Ureter (tissue), 1 donor: ENCODE results near the gene CGN. TPM values are rescaled to one million over a fixed set of nuclear protein-coding genes. Genes with fewer than 3 reads are reported as not detected.

ENCODE experiments used
- DNase-seq: peaks from one replicate; pipeline ENCODE4 v3.0.0-alpha.2; 2020; ENCODE audit warnings: low spot score
- total RNA-seq: library from RNA; stranded (reverse); gene quantifications from one replicate; pipeline ENCODE4 v1.2.4, GENCODE V29; 2023
- donor health status: DM: yes; HTN: yes; CAD: no.

CGN gene, protein sequence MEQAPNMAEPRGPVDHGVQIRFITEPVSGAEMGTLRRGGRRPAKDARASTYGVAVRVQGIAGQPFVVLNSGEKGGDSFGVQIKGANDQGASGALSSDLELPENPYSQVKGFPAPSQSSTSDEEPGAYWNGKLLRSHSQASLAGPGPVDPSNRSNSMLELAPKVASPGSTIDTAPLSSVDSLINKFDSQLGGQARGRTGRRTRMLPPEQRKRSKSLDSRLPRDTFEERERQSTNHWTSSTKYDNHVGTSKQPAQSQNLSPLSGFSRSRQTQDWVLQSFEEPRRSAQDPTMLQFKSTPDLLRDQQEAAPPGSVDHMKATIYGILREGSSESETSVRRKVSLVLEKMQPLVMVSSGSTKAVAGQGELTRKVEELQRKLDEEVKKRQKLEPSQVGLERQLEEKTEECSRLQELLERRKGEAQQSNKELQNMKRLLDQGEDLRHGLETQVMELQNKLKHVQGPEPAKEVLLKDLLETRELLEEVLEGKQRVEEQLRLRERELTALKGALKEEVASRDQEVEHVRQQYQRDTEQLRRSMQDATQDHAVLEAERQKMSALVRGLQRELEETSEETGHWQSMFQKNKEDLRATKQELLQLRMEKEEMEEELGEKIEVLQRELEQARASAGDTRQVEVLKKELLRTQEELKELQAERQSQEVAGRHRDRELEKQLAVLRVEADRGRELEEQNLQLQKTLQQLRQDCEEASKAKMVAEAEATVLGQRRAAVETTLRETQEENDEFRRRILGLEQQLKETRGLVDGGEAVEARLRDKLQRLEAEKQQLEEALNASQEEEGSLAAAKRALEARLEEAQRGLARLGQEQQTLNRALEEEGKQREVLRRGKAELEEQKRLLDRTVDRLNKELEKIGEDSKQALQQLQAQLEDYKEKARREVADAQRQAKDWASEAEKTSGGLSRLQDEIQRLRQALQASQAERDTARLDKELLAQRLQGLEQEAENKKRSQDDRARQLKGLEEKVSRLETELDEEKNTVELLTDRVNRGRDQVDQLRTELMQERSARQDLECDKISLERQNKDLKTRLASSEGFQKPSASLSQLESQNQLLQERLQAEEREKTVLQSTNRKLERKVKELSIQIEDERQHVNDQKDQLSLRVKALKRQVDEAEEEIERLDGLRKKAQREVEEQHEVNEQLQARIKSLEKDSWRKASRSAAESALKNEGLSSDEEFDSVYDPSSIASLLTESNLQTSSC
- total RNA-seq, result 67.4 TPM

DNA sequence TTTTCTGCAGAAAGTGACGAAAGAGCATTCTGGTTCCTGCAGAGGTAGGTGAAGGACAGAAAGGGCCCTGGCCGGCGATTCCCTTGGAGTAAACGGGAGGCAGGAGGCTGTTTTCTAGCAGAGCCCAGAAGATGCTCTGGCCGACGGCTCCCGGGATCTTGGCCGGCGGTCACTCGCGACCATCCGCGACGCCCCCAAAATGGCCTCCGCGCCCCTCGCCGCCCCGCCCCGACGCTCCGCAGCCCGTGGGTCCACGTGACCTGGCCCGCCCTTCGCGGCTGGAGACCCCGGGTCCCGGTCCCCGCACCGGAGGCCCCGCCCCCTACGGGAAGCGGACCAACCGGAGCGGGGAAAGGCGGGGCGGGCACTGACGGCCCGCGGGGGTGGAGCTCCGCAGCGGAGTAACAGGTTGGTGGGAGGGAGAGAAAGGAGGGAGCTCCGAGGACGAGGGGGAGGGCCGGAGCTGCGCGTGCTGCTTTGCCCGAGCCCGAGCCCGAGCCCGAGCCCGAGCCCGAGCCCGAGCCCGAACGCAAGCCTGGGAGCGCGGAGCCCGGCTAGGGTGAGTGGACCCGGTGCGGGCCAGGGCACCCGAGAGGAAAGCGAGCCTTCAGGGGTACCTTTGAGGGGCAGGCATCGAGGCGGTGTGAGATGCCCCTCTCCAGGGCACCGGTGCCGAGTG lies at the start of gene CGN:
Gene CGN (plus strand): TSS at position 431 of the 679 bp plus-strand sequence. CDS start 7,133 bp downstream, outside the sequence.
- peak; percentile 91 for DNase-seq

DNA sequence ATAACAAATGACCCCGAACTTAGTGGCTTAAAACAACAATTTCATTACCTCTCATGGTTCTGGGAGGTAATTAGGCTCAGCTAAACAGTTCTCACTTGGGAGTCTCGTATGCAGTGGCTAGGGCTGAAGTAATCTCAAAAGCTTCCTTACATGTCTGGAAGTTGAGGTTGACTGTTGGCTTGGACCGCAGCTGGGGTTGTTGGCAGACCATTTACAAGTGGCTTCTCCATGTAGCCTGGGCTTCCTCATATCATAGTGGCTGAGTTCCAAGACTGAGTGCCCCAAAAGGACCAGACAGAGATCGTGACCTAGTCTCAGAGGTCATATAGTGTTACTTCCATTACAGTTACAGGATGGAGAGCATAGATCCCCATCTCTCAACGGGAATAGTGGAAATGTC lies 49.5 kb upstream of the CGN start:
- no peak for DNase-seq

DNA sequence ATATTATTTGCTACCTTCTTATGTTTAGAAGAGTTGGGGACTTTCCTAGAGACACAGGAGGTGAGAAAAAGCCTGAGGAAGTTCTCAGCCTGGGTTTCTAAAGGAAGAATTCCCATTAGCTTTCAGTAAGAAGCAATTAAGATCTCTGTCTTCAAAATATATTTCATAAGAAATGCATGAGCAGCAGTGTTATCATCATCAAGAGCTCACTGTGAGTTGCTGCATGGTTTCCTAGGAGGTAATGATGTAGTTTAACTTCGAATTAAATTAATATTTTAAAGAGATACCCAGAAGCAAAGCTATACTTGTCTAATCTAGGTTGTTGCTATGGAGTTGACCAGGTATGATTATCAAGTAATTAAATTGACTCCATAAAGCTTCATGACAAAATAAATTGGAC lies 46.2 kb upstream of the CGN start:
- no peak for DNase-seq

DNA sequence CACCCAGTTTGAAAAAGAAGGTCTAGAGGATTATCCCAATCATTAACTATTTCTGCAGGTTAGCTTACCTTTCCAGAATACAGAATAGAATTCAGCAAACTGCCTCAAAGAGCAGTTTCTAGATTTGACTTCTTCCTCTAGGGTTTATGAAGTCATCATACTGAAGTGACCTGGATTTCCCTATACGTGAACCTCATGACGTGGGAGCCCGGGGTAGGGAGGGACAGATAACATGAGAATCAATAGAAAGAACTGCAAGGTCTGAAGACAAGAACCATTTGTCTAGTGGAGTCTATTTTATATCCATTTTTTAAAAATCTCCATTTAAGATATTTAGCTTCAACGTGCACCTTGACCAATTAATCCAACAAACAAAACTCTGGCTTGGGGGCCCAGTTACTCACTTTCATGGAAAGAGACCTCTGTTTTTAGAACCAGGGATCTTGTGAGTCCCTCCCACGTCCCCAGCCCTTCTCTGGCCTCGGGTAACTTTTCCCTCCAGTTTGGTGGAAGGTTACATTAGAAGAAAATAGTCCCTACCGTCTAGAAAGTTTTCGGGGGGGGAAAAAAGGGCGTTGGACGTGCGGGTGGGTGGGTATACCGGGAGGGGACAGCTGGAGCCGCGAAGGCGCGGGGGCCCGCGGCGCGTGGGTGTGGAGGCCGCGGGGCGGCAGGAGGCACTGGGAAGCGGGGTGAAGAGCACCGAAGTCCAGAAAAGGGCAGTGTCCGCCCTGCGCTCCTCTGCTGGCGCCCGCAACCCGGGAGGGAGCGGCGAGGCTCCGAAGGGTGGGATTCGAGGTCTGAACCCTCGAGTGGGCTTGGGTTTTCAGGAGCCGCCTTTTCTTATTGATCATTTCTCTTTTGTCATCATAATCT lies 38.1 kb upstream of the CGN start:
- peak; percentile 53 for DNase-seq

DNA sequence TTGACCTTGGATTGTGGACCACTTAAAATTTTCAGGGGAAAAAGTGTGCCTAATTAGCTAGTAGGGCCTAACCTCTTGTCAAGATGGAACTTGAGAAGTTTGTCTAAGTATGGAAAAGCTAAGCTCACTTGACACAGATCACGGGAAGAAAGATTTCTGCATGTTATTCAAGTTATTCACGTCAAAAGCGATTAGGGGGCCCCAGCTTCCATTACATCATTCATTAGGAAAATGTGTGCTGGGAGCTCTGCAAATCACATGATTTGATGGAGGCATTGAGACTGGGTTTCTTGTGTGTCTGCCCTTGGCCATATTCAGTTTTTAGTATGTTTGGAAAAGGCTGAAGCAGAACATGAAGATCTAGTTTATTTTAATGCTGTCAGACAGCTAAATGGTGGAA lies 36.4 kb upstream of the CGN start:
- no peak for DNase-seq

DNA sequence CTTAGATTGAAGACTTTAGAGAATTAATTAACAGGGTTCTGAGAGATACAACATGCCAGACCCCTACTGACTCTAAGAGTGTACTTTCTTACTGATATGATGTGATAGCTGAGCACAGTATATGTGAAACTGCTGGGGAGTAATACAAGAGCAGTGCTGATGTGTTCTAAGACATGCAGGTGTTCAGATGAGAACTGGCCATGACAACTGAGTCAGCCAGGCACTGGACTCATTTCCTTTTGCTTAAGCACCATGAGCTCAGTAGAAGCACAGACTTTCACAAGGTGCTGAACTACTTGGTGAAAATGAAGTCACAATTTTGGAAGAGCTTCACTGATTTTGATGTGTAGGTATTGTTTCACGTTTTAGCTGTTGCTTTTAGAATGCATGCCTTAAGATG lies 36.0 kb upstream of the CGN start:
- DNase-seq, result no peak

DNA sequence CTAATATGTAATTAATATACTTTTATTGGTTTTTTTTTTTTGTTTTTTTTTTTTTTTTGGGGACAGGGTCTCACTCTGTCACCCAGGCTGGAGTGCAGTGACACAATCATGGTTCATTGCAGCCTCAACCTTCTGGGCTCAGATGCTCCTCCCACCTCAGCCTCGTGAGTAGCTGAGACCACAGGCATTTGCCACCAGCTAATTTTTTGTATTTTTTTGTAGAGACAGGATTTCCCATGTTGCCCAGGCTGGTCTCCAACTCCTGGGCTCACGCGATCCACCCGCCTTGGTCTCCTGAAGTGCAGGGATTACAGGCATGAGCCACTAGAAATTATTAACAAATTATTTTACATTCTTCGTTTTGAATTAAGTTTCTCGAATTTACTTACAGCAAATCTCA lies 35.1 kb upstream of the CGN start:
- no peak for DNase-seq

DNA sequence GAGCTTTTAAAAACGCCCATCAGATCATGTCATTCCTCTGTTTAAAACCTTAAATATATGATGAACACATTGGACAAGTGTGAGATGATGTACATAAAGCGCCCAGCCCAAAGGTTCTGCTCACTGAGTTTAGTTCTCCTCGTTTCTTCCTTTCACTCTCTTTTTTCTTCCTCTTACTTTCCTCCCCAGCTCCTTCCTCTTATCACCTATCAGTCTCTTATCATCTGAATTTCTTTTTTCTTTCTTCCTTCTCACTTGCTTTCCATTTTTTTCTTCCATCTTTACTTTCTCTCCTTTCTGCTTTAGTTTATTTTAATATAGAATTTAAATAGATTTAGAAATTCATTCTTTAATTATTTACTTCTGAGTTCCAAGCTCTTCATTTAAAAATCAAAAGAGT lies 34.1 kb upstream of the CGN start:
- DNase-seq, result no peak

DNA sequence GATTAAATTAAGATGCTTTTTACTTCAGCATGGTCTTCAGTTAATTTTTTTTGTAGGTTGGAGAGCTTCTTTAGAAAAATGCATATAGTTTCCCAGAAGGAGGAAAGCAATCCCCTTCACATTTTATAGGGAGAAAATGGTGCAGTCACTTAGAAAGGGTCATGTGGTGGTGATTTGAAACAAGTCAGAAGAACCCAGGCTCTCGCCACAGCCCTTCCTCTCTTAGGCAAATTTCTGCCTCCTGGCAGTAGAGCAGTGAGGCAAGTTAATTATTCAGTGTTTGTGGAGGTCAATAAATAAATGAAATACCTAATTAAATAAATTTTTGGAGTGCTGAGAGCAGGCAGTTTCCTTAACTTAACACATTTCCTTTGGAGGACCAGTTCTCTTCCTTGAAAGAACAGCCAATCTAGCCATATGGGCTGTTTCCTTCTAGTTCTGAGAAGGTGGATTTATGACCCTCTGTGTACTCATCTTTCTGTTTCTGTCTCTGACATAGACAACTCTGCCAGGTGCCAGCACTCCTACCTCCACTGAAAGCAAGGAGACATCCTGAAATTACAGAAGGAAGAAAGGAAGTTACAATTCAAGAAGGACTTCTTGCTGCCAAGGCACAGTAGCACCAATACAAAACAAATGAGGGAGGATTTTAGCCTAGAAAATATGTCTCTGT lies 32.9 kb upstream of the CGN start:
- no peak for DNase-seq

DNA sequence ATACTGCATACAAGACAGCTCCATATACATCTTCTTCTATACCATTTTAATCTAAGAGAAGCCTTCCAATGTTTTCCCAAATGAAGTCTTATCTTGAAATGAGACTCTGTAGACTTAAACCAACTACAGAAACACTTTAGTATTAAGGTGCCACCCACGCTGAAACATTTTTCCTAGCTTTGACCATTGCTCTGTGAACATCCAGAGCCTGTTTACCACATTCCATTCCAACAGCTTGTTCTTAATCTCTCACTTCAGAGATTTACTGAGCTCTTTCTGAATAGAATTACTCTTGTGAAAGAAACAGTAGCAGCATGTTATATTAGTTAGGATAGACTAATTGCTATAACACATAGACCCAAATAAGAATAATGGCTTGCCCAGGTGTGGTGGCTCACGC lies 32.3 kb upstream of the CGN start:
- no peak for DNase-seq

DNA sequence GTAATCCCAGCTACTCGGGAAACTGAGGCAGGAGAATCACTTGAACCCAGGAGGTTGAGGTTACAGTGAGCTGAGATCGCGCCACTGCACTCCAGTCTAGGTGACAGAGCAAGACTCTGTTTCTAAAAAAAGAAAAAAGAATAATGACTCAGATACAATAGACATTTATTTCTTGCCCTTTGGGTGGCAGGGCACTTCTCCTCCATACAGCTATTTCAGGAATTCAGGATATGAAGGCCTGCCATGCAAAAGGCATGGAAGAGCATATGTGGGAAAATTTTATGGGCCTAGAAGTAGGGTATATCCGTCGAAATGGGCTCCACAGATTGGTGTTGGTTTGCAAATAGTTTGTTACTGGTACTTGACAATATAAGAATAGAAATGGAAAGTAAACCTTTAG lies 31.7 kb upstream of the CGN start:
- DNase-seq, result no peak

DNA sequence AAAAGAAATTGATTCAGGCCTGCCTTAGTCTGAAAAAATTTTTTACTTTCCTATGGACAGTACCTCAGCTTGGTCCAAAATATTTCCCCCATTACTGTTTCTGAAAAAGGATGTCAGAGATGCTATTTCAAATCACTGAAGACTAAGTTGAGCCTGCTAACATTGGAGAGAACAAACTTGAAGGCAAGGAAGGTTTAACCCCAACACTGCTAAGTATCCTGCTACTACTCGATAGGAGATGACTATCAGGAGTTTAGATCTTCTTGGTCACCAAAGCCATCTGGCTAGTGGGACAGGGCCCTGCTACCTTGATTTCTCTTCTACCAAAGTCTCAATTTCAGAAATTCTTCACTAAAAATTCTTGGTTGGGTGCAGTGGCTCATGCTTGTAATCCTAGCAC lies 29.2 kb upstream of the CGN start:
- DNase-seq, result no peak

DNA sequence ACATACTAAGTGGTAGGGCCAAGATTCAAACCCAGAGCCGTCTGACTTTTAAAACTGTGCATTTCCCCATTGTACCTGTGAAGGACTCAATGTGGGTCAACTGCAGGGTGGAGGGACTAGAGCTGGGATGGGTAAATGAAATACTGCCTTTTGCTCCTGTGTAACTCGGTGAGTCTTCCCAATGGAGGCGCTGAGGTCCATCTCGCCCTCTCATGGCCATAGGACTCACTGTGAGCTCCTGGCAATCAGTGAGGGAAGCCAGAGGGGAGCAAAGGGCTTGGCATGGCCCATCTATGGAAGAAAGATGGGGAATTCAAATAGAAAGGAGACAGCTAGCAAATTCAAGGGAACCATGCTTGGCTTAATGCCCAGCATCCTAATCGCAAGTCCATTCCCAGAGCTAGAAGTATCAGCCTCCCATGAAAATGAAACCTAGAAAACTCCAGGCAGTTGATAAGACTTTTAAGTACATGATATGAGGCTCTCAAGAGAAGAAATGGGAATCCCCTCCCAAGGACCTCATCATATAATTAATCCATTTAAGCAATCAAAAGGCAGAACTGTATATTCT lies 25.4 kb upstream of the CGN start:
- no peak for DNase-seq

DNA sequence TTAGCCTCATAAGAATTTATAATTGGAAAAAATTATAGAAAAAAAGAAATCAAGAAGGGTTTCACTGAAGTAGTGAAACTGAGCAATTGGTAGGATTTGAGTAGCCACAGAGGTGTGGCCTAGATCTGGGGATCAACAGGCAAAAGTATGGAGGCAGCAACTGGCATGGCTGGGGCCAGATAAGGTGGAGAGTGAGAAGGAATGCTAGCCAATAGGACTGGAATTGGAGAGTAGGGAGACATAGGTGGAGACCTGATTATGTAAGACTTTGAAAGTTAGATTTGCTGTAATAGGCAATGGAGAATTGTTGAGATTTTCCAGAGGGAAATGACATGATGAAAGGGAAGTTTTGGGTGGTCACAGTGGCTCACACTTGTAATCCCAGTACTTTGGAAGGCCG lies 24.6 kb upstream of the CGN start:
- DNase-seq, result no peak

DNA sequence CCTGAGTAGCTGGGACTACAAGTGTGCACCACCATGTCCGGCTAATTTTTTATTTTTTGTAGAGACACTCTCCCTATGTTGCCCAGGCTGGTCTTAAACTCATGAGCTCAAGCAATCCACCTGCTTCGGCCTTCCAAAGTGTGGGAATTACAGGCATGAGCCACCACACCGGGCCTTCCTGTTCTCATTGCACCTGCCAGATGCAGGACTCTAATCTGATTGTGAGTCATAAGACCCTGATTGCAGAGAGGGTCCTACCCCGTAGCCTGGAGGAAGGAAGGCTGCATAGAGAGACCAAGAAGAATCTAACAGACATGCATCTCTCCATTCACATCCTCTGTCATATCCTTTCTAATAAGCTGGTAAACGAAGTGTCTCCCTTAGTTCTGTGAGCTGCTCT lies 19.5 kb upstream of the CGN start:
- no peak for DNase-seq

DNA sequence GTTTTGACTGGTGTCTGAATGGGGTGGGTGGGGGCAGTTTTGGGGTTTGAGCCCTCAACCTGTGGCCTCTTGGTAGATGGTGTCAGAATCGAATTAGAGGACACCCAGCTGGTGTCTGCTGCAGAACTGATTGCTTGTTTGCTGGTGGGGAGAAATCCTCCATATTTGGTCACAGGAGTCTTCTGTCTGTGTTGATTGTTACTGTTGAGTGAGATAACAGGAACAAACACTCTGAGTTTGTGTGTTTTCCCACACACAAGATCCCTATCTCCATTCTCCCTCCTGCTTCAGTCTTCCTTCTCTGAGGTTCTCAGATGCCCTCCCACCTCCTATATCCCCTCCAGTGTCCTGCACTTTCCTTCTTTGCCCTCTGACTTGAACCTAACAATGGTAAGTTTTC lies 19.1 kb upstream of the CGN start:
- DNase-seq, result no peak

DNA sequence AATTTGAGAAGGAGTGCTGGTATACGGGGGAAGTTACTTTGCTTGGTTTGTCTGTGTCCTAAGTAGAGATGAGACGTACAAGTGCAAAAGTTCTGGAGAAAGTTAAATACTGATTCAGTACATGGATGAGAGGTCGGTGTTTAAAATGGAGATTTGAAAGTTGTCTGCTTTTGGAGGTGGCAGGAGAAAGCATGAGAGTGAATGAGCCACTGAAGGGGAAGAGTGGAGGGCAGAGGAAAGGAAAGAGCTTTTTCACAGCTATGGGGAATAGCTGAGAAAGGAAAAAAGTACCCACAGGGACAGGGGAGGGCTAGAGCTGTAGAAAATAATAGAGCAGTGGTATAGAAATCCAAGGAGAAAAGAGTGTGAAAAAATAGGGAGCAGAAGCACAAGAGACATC lies 18.1 kb upstream of the CGN start:
- no peak for DNase-seq

DNA sequence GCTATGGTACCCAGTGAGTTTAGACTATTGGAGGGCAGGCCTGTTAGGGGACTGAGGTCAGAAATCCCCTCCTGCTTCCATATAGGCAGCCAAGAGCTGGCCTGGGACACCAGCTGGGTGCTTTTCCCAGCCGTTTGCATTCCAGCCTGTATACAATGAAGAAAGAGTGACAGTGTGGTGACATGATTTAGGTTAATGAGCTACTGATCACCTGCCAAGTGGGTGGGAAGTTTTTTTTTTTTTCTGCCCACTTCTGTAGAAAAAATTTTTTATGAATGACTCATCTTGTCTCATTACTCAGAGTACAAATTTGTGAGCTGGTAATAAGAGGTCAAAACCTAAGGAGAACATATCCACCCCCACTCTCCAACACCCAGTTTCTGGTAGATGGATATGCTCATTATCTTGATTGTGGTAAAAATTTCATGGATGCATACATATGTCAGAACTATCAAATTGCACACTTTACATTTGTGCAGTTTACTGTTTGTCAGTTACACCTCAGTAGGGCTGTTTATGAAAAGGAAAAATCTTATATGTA lies 16.4 kb upstream of the CGN start:
- no peak for DNase-seq

DNA sequence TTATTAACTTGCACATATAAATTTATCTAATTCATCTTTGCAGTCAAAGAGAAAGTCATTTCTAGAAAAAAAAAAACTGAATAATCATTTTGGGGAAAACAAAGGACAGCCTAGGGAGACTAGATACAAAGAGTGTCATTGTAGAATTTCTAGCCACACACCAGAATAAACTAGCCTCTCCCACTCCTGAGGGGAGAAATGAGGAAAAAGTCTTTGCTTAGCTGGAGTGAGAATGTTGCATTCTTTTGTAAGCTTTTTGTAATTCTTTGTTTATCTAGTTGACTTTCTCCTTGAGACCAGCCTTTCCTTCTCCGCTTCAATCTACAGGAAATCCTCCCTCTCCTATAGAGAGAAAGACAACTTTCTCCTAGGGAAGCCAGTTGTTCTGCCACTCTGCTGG lies 15.9 kb upstream of the CGN start:
- no peak for DNase-seq

DNA sequence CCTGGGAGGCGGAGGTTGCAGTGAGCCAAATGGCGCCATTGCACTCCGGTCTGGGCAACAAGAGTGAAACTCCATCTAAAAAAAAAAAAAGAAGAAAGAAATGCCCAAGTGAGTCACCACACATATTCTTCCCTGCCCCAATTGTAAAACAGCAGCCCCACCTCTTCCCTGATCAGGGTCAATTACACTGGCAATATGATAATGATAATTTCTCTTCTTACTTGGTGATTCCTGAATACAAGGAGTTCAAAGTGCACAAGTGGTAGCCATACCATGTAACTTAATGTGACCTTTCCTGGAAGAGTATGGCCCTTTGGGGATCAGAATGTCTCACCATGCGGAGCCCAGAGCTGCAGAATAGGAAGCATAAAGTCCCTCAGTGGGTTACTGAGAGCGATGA lies 11.8 kb upstream of the CGN start:
- no peak for DNase-seq
